Activated naive CD4-positive, alpha-beta T cell treated with anti-CD3 and anti-CD28 coated beads, Interleukin-2, amount 50 U/mL, for 16 hours (primary cell): ENCODE measurements around the gene CDH23.
"Not testable (repeated sequence)": the region's sequence is repeated elsewhere in the genome, so short reads cannot be mapped to it uniquely, and the experiment has no call there.

Experiments
- DNase-seq: peaks from one replicate; pipeline ENCODE4 v3.0.0-alpha.2; 2020

Gene CDH23

GRCh38 chr10:71396711-71397295 is at the start of gene CDH23:
Gene CDH23, plus strand, starts transcription at chr10:71396920. Its CDS starts 42,912 bp downstream, at chr10:71439832.
- DNase-seq: no peak

- no peak for DNase-seq
Measured at GRCh38 chr10:71347587-71348395, 48.9 kb upstream of the CDH23 start.

DNA sequence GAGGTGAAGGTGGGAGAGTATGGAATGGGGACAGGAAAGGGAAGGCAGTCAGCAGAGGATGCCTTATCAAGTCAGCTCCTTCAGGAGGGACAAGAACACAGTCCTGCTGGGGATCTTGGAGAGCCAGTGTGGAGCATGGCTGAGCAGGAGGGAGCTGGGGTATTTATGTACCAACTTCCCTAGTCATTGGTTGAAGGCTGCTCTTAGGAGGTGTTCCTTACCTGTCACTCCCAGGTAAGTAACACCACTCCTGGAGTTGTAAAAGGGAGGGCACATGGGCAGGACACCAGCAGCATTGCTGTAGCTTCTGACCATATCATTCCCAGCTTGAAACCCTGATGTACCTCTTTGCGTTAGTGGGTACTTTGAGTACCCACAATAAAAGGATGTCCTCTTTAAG is 47.9 kb upstream of the CDH23 start:
- no peak for DNase-seq

DNA sequence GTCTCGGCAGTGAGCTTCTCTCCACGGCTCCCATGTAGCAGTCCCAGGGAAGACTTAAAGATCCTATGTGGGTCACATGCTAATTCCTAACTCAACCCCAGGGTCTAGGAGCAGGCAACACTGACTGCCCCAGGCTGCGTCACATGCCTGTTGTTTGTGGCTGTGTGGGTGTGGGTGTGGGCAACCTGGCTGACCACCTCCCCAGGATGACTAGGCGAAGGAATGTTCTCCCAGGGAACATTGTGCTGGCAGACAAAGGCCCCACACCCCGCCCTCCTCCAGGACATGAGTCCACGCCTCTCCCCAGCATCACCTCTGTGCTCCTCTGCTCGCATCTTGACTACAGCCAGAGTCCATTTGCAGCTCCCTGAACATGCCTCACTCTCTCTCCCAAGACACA is 47.3 kb upstream of the CDH23 start:
- no peak for DNase-seq

- DNase-seq: no peak
Measured at GRCh38 chr10:71351087-71351486, 45.6 kb upstream of the CDH23 start.

- no peak for DNase-seq
Measured at GRCh38 chr10:71351628-71352319, 44.9 kb upstream of the CDH23 start.

DNA sequence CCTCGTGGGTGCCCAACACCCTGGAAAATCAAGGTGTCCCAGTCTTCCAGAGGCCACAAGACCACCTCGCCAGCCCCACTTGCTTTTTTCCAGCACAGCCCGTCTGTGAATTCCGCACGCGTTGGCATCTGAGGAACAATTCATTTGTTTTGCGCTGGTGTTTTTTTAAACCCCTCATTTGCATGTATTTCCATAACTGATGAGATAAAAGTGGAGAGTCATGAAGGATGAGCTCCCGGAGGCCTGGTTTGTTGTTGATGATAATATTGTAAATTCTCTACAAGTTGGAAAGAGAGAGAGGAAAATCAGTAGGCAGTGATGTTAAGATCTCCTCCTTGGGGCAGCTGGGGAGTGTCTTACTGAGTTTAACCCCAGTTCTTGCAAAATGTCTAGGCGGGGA is 43.1 kb upstream of the CDH23 start:
- no peak for DNase-seq

- no peak for DNase-seq
Measured at GRCh38 chr10:71354776-71355175, 41.9 kb upstream of the CDH23 start.

DNA sequence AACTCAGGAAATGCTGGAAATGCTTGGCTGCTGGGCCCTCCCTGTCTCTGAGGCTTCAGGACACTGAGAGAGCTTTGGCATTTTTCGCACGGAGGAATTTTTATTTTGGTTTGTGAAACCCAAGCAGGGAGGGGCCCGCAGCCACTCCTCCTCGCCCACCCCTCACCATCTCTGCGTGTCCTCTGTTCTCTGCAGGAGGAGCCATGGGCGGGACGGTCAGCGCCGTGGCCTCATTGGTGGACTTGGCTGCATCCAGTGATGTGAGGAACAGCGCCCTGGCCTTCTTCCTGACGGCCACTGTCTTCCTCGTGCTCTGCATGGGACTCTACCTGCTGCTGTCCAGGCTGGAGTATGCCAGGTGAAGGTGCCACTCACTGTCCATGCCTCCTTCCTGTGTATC is 40.8 kb upstream of the CDH23 start:
- no peak for DNase-seq

DNA sequence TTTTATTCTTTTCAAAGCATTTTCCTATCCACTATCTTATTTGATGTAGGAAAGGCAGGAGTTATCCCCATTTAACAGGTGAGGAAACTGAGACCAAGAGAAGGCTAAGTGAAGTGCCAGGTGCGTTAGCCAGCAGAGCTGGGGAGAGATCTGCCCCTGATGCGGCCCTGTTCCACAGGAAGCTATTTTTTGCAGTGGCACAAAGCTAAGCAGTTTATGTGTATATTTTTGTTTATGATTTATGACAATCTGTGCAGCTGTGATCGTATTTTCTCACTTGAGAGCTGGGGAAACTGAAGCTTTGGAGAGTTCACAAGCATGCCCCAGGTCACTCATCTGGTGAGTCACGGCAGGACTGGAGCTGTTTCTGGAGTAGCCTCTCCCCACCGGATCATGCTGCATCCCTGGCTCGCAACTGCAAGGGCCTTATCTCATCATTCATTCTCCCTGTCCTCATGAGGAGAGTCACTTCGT is 38.9 kb upstream of the CDH23 start:
- DNase-seq: no peak

DNA sequence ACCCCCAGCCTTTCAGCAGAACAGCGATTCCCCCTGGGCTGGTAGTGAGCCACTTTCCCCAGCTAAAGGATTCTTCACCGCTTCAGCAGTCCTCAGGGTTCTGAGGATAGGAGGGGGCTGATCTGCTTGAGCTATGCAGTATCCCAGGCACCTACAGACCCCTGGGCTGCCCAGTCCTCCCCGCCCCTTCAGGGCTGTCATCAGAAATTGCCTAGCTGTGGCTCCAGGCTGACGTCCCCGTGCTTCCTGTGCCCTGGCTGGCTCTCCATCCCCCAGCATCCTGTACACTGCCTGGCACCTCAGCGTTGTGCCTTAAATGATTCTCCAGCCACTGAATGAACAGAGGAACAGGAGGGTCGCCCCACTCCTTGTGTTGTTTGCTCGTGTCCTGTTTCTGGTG is 38.4 kb upstream of the CDH23 start:
- no peak for DNase-seq

GRCh38 chr10:71358906-71359305 is 37.8 kb upstream of the CDH23 start:
- DNase-seq: not testable (repeated sequence)

DNA sequence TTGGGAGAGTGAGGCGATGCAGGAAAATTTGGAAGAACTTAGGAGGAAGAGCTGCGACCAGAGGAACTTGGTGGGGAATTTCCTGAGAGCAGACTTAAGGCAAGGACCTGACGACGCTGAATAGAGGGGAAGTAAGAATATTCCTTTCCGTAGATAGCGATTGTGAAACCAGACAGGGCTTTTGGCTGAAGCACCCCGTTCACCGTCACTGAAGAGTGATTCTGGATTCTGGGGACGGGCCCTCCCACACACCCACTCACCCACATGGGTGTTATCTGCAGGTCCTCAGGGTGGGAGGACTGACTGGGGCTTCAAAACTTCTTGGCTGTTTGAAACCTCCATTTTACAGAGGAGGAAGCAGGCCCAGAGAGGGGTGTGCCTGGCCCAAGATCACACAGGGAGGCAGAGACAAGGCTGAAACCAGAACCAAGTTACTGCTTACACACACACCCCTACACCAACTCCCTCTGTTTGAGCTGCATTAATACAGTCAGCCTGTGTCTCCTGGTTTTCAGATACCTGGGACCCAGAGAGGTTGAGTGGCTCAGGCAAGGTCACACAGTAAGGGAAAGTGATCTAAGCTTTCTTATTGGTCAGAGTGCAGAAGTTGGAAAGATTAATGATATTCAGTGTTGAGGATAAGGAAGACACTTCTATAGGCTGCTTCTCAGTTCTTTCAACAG is 37.2 kb upstream of the CDH23 start:
- DNase-seq: no peak

GRCh38 chr10:71360735-71361134 is 36.0 kb upstream of the CDH23 start:
- no peak for DNase-seq

DNA sequence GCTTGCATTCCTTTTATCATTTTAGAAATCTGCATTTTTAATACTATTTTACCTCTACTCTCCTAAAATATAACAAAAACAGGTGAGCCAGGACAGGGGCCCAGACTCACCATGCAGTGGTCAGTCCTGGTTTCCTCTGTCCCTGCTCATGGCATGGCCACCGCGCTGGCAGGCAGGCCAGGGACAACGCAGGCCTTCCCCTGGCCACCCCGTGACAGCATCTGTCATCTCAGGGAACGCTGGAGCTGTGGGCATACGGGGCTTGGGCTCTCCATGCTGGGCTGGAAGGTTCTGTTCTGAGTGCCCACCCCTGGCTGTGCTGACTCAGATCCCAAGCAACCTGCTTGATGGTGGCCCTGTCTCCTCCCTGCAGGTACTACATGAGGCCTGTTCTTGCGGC is 35.1 kb upstream of the CDH23 start:
- DNase-seq: no peak

DNA sequence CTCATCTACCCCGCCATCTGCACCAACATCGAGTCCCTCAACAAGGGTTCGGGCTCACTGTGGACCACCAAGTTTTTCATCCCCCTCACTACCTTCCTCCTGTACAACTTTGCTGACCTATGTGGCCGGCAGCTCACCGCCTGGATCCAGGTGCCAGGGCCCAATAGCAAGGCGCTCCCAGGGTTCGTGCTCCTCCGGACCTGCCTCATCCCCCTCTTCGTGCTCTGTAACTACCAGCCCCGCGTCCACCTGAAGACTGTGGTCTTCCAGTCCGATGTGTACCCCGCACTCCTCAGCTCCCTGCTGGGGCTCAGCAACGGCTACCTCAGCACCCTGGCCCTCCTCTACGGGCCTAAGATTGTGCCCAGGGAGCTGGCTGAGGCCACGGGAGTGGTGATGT is 34.6 kb upstream of the CDH23 start:
- DNase-seq: no peak

DNA sequence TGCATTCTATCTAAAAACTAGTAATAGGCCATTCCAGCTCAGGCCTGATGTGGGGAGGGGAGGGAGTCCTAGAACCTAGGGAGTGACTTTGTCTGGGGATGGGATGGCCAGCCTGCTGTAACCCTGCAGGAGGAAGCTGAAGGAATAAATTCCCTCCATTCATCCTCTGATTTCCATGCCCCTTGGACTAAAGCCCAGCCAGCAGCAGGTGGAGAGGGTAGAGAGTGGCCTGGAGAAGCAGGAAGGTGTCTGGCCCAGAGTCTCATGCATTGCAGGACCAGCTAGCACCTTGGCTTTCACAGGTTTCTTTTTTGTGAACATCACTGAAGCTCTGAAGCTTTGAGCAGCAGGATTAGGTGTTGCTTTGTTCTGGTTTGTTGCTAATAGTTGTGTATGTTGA is 32.8 kb upstream of the CDH23 start:
- DNase-seq: no peak

- DNase-seq: no peak
Measured at GRCh38 chr10:71365366-71365765, 31.4 kb upstream of the CDH23 start.

GRCh38 chr10:71366690-71367089 is 30.0 kb upstream of the CDH23 start:
- DNase-seq: no peak

- DNase-seq: no peak
Measured at GRCh38 chr10:71367271-71367670, 29.4 kb upstream of the CDH23 start.

DNA sequence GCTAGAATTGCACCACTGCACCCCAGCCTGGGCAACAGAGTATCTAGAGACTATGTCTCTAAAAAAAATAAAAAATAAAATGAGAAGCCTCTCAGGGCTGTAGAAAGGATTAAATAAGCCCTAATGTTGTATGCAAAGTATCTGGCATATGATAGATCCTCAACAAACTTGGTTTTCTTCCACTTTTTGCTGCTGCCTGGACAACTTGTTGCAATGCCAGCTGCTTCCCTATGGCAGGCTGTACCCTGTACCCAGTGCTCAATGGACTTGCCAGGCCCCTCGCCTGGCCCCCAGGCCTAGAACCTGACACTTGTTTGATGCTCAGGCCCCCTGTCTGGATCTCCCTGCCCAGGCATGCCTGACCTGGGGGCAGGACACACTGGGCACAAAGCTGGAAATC is 28.5 kb upstream of the CDH23 start:
- no peak for DNase-seq

DNA sequence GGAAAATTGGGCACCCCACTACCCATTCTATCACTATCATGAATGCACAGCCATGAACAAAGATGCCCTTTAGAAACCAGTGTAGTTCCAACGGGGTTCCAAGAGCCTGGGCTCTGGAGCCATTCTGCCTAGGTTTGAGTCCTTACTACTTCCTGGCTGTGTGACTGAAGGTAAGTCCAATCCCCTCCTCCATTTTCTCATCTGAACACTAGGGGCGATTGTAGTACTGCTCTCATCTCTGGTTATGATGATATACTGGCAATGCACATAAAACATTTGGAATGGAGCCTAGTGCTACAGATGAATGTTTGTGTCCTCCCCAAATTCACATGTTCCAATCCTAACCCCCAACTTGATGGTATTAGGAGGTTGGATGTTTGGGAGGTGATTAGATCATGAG is 28.1 kb upstream of the CDH23 start:
- DNase-seq: no peak

GRCh38 chr10:71369602-71370001 is 27.1 kb upstream of the CDH23 start:
- DNase-seq: no peak
